CD4-positive, alpha-beta T cell treated with Interleukin-15 for 1 hour (primary cell): ENCODE results near the gene RASSF4.

Source experiments
- DNase-seq: peaks from one replicate; pipeline ENCODE4 v3.0.0-alpha.2; 2020

RASSF4 gene

GRCh38 chr10:44990965-44991364 lies 31.4 kb downstream of the RASSF4 start:
- DNase-seq: no peak

- DNase-seq: no peak
Observed at GRCh38 chr10:44991571-44991970, 32.0 kb downstream of the RASSF4 start.

- no peak for DNase-seq
Observed at GRCh38 chr10:44992070-44992731, 32.6 kb downstream of the RASSF4 start.

GRCh38 chr10:44992732-44993225 lies 33.2 kb downstream of the RASSF4 start:
- DNase-seq: no peak

- DNase-seq: no peak
Observed at GRCh38 chr10:44993226-44993921, 33.8 kb downstream of the RASSF4 start.

- DNase-seq: no peak
Observed at GRCh38 chr10:44993922-44994751, 34.5 kb downstream of the RASSF4 start.

- no peak for DNase-seq
Observed at GRCh38 chr10:44994752-44995530, 35.3 kb downstream of the RASSF4 start.

- DNase-seq: no peak
Observed at GRCh38 chr10:44995581-44995913, 35.9 kb downstream of the RASSF4 start.

- no peak for DNase-seq
Observed at GRCh38 chr10:44995914-44996669, 36.5 kb downstream of the RASSF4 start.

GRCh38 chr10:44997105-44997748 lies 37.6 kb downstream of the RASSF4 start:
- no peak for DNase-seq

GRCh38 chr10:44998146-44998631 lies 38.6 kb downstream of the RASSF4 start:
- DNase-seq: no peak

GRCh38 chr10:45000138-45000751 lies 40.6 kb downstream of the RASSF4 start:
- DNase-seq: no peak

GRCh38 chr10:45000752-45001380 lies 41.3 kb downstream of the RASSF4 start, which contains the start of gene ZNF22:
Gene ZNF22, plus strand, starts transcription at chr10:45000923. Its CDS starts 2,446 bp downstream, at chr10:45003369.
- peak; percentile 75 for DNase-seq

GRCh38 chr10:45001381-45002148 lies 42.0 kb downstream of the RASSF4 start:
- peak; percentile 42 for DNase-seq

- DNase-seq: no peak
Observed at GRCh38 chr10:45003432-45004000, 43.9 kb downstream of the RASSF4 start.

GRCh38 chr10:45004661-45005060 lies 45.1 kb downstream of the RASSF4 start:
- DNase-seq: no peak

- DNase-seq: no peak
Observed at GRCh38 chr10:45005284-45005683, 45.7 kb downstream of the RASSF4 start.

- DNase-seq: no peak
Observed at GRCh38 chr10:45006276-45007030, 46.9 kb downstream of the RASSF4 start.
